Smooth muscle cell (in vitro differentiated cells): ENCODE data around the gene ARFGAP3. TPM values are rescaled to one million over a fixed set of nuclear protein-coding genes. Genes with fewer than 3 reads are reported as not detected.

Experiments used
- DNase-seq: peaks from one replicate; lab custom pipeline; 2025; ENCODE audit not compliant: unreplicated experiment; lab: John Stamatoyannopoulos, UW
- H2AFZ ChIP-seq: fragments of 200-600 bp; sonication (generic); 2 replicates; pipeline ENCODE4 v1.6.0; 2016; ENCODE audit warnings: antibody characterized with exemption, low read depth, mild to moderate bottlenecking
- H3F3A ChIP-seq: fragments of 200-600 bp; sonication (generic); 2 replicates; pipeline ENCODE4 v1.6.0; 2017; ENCODE audit warnings: antibody characterized with exemption, low read depth
- H3K27ac ChIP-seq: fragments of 200-600 bp; sonication (generic); 2 replicates; pipeline ENCODE4 v1.5.1; 2016; ENCODE audit warnings: low read depth, mild to moderate bottlenecking
- H3K27me3 ChIP-seq: fragments of 200-600 bp; sonication (generic); 2 replicates; pipeline ENCODE4 v1.6.1; 2016; ENCODE audit warnings: low read depth, mild to moderate bottlenecking
- H3K36me3 ChIP-seq: fragments of 200-600 bp; sonication (generic); 2 replicates; pipeline ENCODE4 v1.5.1; 2016; ENCODE audit warnings: low read depth
- H3K4me1 ChIP-seq: fragments of 200-600 bp; sonication (generic); 2 replicates; pipeline ENCODE4 v1.5.1; 2016; ENCODE audit warnings: low read depth
- H3K4me2 ChIP-seq: fragments of 200-600 bp; sonication (generic); 2 replicates; pipeline ENCODE4 v1.6.0; 2016; ENCODE audit warnings: mild to moderate bottlenecking
- H3K4me3 ChIP-seq: fragments of 200-600 bp; sonication (generic); 2 replicates; pipeline ENCODE4 v1.5.1; 2016; ENCODE audit warnings: mild to moderate bottlenecking
- H3K79me2 ChIP-seq: fragments of 200-600 bp; sonication (generic); 2 replicates; pipeline ENCODE4 v1.6.0; 2016; ENCODE audit warnings: low read depth, mild to moderate bottlenecking
- H3K9ac ChIP-seq: fragments of 200-600 bp; sonication (generic); 2 replicates; pipeline ENCODE4 v1.6.0; 2016; ENCODE audit warnings: low read depth
- H3K9me3 ChIP-seq: fragments of 200-600 bp; sonication (generic); replicated peaks from 2 replicates; pipeline ENCODE4 v1.5.1; 2016; ENCODE audit warnings: low read depth
- H4K20me1 ChIP-seq: fragments of 200-600 bp; sonication (generic); 2 replicates; pipeline ENCODE4 v1.6.0; 2016; ENCODE audit warnings: low read depth
- WGBS: methylation state at CpG from one replicate; pipeline ENCODE4 v1.1.7; 2016; ENCODE audit warnings: low lambda C conversion rate; 5-methylcytosine and 5-hydroxymethylcytosine counted together
- polyA plus RNA-seq: library from polyadenylated mRNA; unstranded; fragments of >200 nt; fragmentation: Nextera tagmentation; extraction: Ambion mirVana; gene quantifications from 2 replicates; pipeline ENCODE4 v1.2.1, GENCODE V29; 2016
- total RNA-seq: library from RNA; depleted of rRNA; stranded (reverse); fragments of >200 nt; gene quantifications from 2 replicates; pipeline ENCODE4 v1.2.3, GENCODE V29; 2014
- TF ChIP-seq, protein P1 (sequence below): fragments of 200-600 bp; sonication (generic); IDR thresholded peaks from 2 replicates; pipeline ENCODE4 v1.5.1; 2017; ENCODE audit warnings: borderline replicate concordance, mild to moderate bottlenecking, antibody characterized with exemption; ENCODE audit not compliant: insufficient read depth, poor library complexity, severe bottlenecking

The ARFGAP3 gene
- total and polyA plus RNA-seq, 2 experiments from 2014 or later, result 69.2 to 89.9 TPM

DNA sequence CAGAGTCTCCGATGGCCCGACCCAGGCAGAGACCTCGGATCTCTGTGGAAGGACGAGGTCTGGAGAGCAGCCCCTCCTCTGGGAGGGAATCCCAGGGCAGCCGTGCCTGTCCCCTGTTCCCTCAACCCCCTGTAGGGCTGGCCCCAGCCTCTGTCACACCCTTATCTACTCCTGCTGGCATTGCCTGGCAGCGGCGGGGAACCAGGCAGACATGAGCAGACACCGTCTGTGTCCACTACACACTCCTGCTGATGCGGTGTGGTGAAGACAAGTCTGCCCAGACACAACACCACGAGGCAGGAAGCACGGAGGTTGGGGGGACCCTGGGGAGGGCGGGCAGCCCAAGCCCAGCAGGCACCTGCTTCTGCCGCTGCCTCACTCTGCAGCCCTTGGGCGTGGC is 83.9 kb downstream of the ARFGAP3 start:
- TF ChIP-seq, protein P1, sequence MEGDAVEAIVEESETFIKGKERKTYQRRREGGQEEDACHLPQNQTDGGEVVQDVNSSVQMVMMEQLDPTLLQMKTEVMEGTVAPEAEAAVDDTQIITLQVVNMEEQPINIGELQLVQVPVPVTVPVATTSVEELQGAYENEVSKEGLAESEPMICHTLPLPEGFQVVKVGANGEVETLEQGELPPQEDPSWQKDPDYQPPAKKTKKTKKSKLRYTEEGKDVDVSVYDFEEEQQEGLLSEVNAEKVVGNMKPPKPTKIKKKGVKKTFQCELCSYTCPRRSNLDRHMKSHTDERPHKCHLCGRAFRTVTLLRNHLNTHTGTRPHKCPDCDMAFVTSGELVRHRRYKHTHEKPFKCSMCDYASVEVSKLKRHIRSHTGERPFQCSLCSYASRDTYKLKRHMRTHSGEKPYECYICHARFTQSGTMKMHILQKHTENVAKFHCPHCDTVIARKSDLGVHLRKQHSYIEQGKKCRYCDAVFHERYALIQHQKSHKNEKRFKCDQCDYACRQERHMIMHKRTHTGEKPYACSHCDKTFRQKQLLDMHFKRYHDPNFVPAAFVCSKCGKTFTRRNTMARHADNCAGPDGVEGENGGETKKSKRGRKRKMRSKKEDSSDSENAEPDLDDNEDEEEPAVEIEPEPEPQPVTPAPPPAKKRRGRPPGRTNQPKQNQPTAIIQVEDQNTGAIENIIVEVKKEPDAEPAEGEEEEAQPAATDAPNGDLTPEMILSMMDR, result no peak
- no peaks in the 10 kb centered on the region for H3K36me3 ChIP-seq
- H3K4me1 ChIP-seq, result no peaks in the 10 kb centered on the region
- no peak overlapping the region for H3K4me2 ChIP-seq
- no peak for DNase-seq
- no peaks in the 10 kb centered on the region for H3K27me3 ChIP-seq
- H3K27ac ChIP-seq, result no peak overlapping the region
- 45% methylated on average over 13 of the region's 14 CpGs for WGBS
- no peak overlapping the region for H2AFZ ChIP-seq
- H3F3A ChIP-seq, result no peaks in the 10 kb centered on the region
- H3K4me3 ChIP-seq, result no peak overlapping the region
- no peaks in the 10 kb centered on the region for H3K79me2 ChIP-seq
- H3K9ac ChIP-seq, result no peak overlapping the region
- no peaks in the 10 kb centered on the region for H3K9me3 ChIP-seq
- no peaks in the 10 kb centered on the region for H4K20me1 ChIP-seq

DNA sequence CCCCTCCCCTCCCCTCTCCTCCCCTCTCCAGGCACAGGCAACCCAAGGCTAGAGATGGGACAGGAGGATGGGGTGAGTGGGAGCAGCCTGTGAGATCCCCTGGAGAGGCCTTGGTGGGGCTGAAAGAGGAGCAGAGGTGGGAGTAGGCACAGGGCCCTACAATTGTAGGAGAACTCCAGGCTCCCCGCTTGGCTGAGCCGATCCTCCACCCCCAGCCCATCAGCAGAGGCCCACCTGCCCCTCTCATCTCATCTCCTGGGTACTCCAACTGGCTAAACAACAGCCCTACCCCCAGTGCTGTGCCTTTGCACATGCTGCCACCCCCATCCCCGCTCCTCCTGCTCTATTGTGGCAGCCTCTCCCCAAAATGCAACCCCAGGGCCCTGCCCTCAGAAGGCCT is 84.4 kb downstream of the ARFGAP3 start:
- H3K27me3 ChIP-seq, result no peaks in the 10 kb centered on the region
- no peaks in the 10 kb centered on the region for H3K79me2 ChIP-seq
- H3K27ac ChIP-seq, result no peak overlapping the region
- H4K20me1 ChIP-seq, result no peaks in the 10 kb centered on the region
- H3F3A ChIP-seq, result no peaks in the 10 kb centered on the region
- TF ChIP-seq, protein P1, result no peak
- H3K4me1 ChIP-seq, result no peaks in the 10 kb centered on the region
- H3K4me3 ChIP-seq, result no peak overlapping the region
- H3K4me2 ChIP-seq, result no peak overlapping the region
- 100% methylated on average over 2 of the region's 3 CpGs for WGBS
- H3K9me3 ChIP-seq, result no peaks in the 10 kb centered on the region
- H3K36me3 ChIP-seq, result no peaks in the 10 kb centered on the region
- no peak overlapping the region for H3K9ac ChIP-seq
- no peak overlapping the region for H2AFZ ChIP-seq
- no peak for DNase-seq

DNA sequence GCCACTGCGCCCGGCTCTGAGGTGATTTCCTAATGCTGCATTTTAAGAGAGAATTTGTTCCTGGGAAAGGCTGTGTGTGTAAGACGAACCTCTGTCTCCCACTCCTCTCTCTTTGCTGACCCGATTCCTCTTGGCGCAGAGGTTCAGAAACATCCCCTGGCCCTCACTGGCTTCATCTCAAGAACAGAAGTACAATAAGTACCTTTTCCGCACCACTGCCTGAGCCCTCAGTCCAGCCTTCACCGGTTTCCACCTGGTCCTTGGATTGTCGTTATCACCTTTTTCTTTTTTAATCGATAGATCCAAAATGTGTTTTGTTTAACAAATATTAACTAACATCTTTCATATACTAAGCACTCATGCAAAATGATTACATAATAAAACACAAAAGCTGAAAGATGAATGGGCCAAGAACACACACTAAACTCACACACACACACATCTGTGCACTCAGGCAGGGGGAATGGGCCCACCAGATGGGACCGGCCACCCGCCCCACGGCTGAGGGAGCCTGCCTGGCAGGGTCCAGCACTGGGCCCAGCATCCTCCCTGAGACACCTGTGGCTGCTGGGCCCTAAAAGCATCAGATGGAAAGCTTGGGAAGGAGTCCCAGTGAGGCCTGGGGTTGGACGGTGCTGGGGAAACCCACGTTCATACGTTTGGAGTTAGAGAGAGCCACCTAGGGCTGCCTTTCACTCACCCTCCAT is 86.0 kb downstream of the ARFGAP3 start:
- Histone ChIP-seq H3K9me3 (no peaks in the 10 kb centered on the region), H3K4me2 (no peak overlapping the region), H3F3A (no peaks in the 10 kb centered on the region), H3K4me3 (no peak overlapping the region), H3K4me1 (no peaks in the 10 kb centered on the region), H3K27me3 (no peaks in the 10 kb centered on the region), H3K9ac (no peak overlapping the region), H4K20me1 (no peaks in the 10 kb centered on the region), H2AFZ (no peak overlapping the region), H3K27ac (peak overlapping the region; percentile 53), H3K36me3 (no peaks in the 10 kb centered on the region), H3K79me2 (no peaks in the 10 kb centered on the region)
- TF ChIP-seq, protein P1, result no peak
- WGBS, result 91% methylated on average over 15 of the region's 15 CpGs
- DNase-seq, result no peak

DNA sequence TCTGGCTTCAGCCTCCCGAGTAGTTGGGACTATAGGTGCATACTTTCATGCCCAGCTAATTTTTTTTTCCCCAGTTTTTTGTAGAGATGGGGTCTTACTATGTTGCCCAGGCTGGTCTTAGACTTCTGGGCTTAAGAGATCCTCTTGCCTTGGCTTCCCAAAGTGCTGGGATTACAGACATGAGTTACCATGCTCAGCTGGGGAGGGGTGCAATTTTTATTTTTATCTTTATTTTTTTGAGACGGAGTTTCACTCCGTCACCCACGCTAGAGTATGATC is 86.7 kb downstream of the ARFGAP3 start:
- no peaks in the 10 kb centered on the region for H3K9me3 ChIP-seq
- no peak for DNase-seq
- H4K20me1 ChIP-seq, result no peaks in the 10 kb centered on the region
- H3K36me3 ChIP-seq, result no peaks in the 10 kb centered on the region
- WGBS, result 87% methylated on average over 4 of the region's 4 CpGs
- H3K9ac ChIP-seq, result no peak overlapping the region
- H3K27ac ChIP-seq, result peak overlapping the region; percentile 53
- H2AFZ ChIP-seq, result no peak overlapping the region
- H3K4me1 ChIP-seq, result no peaks in the 10 kb centered on the region
- peak overlapping the region; percentile 53 for H3K4me2 ChIP-seq
- H3K27me3 ChIP-seq, result no peaks in the 10 kb centered on the region
- no peak overlapping the region for H3K4me3 ChIP-seq
- TF ChIP-seq, protein P1, result no peak
- H3K79me2 ChIP-seq, result no peaks in the 10 kb centered on the region
- H3F3A ChIP-seq, result no peaks in the 10 kb centered on the region
